SK-N-SH treated with all-trans-retinoic acid at 6 μM for 48 hours (cell line): ENCODE measurements around the gene EFCAB12.

ENCODE experiments used
- ATAC-seq: fragments of 200-7000 bp; cut with Tn5 transposase; 3 replicates; pipeline ENCODE4 v1.9.1; 2020; ENCODE audit warnings: mild to moderate bottlenecking, moderate library complexity
- BACH2 ChIP-seq: fragments of 250-450 bp; sonication (Bioruptor Pico); IDR thresholded peaks from 2 replicates; pipeline ENCODE4 v1.9.0; 2021; ENCODE audit warnings: mild to moderate bottlenecking, borderline replicate concordance
- CSDC2 ChIP-seq: fragments of 250-450 bp; sonication (Bioruptor Pico); IDR thresholded peaks from 2 replicates; pipeline ENCODE4 v1.5.0; 2020; ENCODE audit warnings: mild to moderate bottlenecking, moderate library complexity
- ESRRG ChIP-seq: fragments of 250-450 bp; sonication (Bioruptor Pico); IDR thresholded peaks from 2 replicates; pipeline ENCODE4 v1.6.1; 2021; ENCODE audit warnings: mild to moderate bottlenecking
- GLIS3 ChIP-seq: fragments of 250-450 bp; sonication (Bioruptor Pico); IDR thresholded peaks from 2 replicates; pipeline ENCODE4 v1.5.0; 2020; ENCODE audit warnings: mild to moderate bottlenecking, moderate library complexity
- OSR1 ChIP-seq: fragments of 250-450 bp; sonication (Bioruptor Pico); IDR thresholded peaks from 2 replicates; pipeline ENCODE4 v1.8.0; 2022; ENCODE audit warnings: moderate library complexity, mild to moderate bottlenecking, inconsistent platforms
- PPARA ChIP-seq: fragments of 250-450 bp; sonication (Bioruptor Pico); IDR thresholded peaks from 2 replicates; pipeline ENCODE4 v1.5.0; 2020; ENCODE audit warnings: mild to moderate bottlenecking, borderline replicate concordance
- RARB ChIP-seq: fragments of 250-450 bp; sonication (Bioruptor Pico); IDR thresholded peaks from 2 replicates; pipeline ENCODE4 v1.8.0; 2021; ENCODE audit warnings: mild to moderate bottlenecking, moderate library complexity
- SNAI2 ChIP-seq: fragments of 250-450 bp; sonication (Bioruptor Pico); IDR thresholded peaks from 2 replicates; pipeline ENCODE4 v1.5.0; 2020; ENCODE audit warnings: mild to moderate bottlenecking, moderate library complexity
- TCF4 ChIP-seq: fragments of 250-450 bp; sonication (Bioruptor Pico); IDR thresholded peaks from 2 replicates; pipeline ENCODE4 v1.8.0; 2021; ENCODE audit warnings: mild to moderate bottlenecking, moderate library complexity, borderline replicate concordance
- TOX ChIP-seq: fragments of 250-450 bp; sonication (Bioruptor Pico); IDR thresholded peaks from 2 replicates; pipeline ENCODE4 v1.8.0; 2021; ENCODE audit warnings: mild to moderate bottlenecking, moderate library complexity, borderline replicate concordance
- ZFP3 ChIP-seq: fragments of 250-450 bp; sonication (Bioruptor Pico); IDR thresholded peaks from 2 replicates; pipeline ENCODE4 v1.5.0; 2020; ENCODE audit warnings: mild to moderate bottlenecking, moderate library complexity
- ZFP30 ChIP-seq: fragments of 450-650 bp; formaldehyde crosslinking; IDR thresholded peaks from 2 replicates; pipeline ENCODE4 v1.5.0; 2022; ENCODE audit warnings: mild to moderate bottlenecking, moderate library complexity
- ZNF565 ChIP-seq: fragments of 450-650 bp; formaldehyde crosslinking; conservative IDR thresholded peaks from 2 replicates; pipeline ENCODE4 v1.5.0; 2020; ENCODE audit warnings: low read depth, mild to moderate bottlenecking, moderate library complexity
- ZNF70 ChIP-seq: fragments of 450-650 bp; formaldehyde crosslinking; IDR thresholded peaks from 2 replicates; pipeline ENCODE4 v1.5.0; 2020; ENCODE audit warnings: mild to moderate bottlenecking, moderate library complexity
- TF ChIP-seq, protein P1 (sequence below): fragments of 250-450 bp; sonication (Bioruptor Pico); IDR thresholded peaks from 2 replicates; pipeline ENCODE4 v1.8.0; 2021; ENCODE audit warnings: low read depth, mild to moderate bottlenecking, moderate library complexity, borderline replicate concordance
- TF ChIP-seq, protein P2 (sequence below): fragments of 250-450 bp; sonication (Bioruptor Pico); IDR thresholded peaks from 2 replicates; pipeline ENCODE4 v1.8.0; 2020; ENCODE audit warnings: mild to moderate bottlenecking, moderate library complexity, borderline replicate concordance
- TF ChIP-seq, protein P3 (sequence below): fragments of 250-450 bp; sonication (Bioruptor Pico); IDR thresholded peaks from 2 replicates; pipeline ENCODE4 v1.5.1; 2021; ENCODE audit warnings: mild to moderate bottlenecking, moderate library complexity
- TF ChIP-seq, protein P4 (sequence below): fragments of 250-450 bp; sonication (Bioruptor Pico); IDR thresholded peaks from 2 replicates; pipeline ENCODE4 v1.5.0; 2020; ENCODE audit warnings: mild to moderate bottlenecking, moderate library complexity
- TF ChIP-seq, protein P5 (sequence below): fragments of 250-450 bp; sonication (Bioruptor Pico); IDR thresholded peaks from 2 replicates; pipeline ENCODE4 v1.5.1; 2020; ENCODE audit warnings: low read depth, mild to moderate bottlenecking, moderate library complexity

Gene EFCAB12

DNA sequence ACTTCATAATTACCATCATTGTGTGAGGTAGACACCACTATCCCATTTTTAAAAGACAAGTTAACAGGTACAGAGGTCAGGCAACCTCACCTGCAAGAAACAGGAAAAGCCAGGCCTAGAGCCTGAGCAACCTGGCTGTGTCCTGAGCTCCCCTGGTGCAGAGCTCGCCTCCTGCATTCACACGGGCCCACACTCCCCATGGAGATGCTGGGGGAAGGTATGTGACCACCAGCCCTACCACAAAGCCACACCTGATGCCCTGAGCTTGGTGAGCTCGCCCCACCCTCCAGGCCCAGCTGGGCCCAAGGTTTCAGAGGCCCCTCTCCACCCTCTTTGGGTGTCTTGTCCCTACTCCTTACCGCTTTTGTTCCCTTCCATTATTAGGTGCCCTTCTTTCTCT is 1.2 kb upstream of the EFCAB12 start:
- no peak for ATAC-seq
- TF ChIP-seq ZNF565 (no peak), RARB (CRISPR knock-in tag) (no peak), ZNF70 (CRISPR knock-in tag) (no peak), BACH2 (no peak), TOX (no peak), SNAI2 (CRISPR knock-in tag) (no peak)
- TF ChIP-seq, protein P1, sequence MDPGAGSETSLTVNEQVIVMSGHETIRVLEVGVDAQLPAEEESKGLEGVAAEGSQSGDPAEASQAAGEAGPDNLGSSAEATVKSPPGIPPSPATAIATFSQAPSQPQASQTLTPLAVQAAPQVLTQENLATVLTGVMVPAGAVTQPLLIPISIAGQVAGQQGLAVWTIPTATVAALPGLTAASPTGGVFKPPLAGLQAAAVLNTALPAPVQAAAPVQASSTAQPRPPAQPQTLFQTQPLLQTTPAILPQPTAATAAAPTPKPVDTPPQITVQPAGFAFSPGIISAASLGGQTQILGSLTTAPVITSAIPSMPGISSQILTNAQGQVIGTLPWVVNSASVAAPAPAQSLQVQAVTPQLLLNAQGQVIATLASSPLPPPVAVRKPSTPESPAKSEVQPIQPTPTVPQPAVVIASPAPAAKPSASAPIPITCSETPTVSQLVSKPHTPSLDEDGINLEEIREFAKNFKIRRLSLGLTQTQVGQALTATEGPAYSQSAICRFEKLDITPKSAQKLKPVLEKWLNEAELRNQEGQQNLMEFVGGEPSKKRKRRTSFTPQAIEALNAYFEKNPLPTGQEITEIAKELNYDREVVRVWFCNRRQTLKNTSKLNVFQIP (CRISPR knock-in tag), result no peak
- TF ChIP-seq, protein P2, sequence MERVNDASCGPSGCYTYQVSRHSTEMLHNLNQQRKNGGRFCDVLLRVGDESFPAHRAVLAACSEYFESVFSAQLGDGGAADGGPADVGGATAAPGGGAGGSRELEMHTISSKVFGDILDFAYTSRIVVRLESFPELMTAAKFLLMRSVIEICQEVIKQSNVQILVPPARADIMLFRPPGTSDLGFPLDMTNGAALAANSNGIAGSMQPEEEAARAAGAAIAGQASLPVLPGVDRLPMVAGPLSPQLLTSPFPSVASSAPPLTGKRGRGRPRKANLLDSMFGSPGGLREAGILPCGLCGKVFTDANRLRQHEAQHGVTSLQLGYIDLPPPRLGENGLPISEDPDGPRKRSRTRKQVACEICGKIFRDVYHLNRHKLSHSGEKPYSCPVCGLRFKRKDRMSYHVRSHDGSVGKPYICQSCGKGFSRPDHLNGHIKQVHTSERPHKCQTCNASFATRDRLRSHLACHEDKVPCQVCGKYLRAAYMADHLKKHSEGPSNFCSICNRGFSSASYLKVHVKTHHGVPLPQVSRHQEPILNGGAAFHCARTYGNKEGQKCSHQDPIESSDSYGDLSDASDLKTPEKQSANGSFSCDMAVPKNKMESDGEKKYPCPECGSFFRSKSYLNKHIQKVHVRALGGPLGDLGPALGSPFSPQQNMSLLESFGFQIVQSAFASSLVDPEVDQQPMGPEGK (CRISPR knock-in tag), result no peak
- TF ChIP-seq, protein P3, sequence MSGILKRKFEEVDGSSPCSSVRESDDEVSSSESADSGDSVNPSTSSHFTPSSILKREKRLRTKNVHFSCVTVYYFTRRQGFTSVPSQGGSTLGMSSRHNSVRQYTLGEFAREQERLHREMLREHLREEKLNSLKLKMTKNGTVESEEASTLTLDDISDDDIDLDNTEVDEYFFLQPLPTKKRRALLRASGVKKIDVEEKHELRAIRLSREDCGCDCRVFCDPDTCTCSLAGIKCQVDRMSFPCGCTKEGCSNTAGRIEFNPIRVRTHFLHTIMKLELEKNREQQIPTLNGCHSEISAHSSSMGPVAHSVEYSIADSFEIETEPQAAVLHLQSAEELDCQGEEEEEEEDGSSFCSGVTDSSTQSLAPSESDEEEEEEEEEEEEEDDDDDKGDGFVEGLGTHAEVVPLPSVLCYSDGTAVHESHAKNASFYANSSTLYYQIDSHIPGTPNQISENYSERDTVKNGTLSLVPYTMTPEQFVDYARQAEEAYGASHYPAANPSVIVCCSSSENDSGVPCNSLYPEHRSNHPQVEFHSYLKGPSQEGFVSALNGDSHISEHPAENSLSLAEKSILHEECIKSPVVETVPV (CRISPR knock-in tag), result no peak

DNA sequence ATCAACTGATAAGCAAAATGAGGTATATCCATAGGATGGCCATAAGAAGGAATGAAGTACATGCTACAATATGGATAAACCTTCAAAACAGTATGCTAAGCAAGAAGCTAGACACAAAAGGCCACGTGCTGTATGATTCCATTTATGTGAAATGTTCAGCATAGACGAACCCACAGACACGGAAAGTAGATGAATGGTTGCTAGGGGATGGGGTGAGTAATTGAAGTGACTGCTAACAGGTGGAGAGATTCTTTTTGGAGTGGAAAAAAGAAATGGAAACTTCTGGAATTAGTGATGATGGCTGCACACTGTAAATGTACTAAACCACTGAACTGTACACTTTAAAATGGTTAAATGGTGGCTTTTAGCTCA is 630 bp upstream of the EFCAB12 start:
- ATAC-seq, result no peak
- TF ChIP-seq, protein P1 (CRISPR knock-in tag), result no peak
- TF ChIP-seq GLIS3, result no peak
- TF ChIP-seq, protein P4, sequence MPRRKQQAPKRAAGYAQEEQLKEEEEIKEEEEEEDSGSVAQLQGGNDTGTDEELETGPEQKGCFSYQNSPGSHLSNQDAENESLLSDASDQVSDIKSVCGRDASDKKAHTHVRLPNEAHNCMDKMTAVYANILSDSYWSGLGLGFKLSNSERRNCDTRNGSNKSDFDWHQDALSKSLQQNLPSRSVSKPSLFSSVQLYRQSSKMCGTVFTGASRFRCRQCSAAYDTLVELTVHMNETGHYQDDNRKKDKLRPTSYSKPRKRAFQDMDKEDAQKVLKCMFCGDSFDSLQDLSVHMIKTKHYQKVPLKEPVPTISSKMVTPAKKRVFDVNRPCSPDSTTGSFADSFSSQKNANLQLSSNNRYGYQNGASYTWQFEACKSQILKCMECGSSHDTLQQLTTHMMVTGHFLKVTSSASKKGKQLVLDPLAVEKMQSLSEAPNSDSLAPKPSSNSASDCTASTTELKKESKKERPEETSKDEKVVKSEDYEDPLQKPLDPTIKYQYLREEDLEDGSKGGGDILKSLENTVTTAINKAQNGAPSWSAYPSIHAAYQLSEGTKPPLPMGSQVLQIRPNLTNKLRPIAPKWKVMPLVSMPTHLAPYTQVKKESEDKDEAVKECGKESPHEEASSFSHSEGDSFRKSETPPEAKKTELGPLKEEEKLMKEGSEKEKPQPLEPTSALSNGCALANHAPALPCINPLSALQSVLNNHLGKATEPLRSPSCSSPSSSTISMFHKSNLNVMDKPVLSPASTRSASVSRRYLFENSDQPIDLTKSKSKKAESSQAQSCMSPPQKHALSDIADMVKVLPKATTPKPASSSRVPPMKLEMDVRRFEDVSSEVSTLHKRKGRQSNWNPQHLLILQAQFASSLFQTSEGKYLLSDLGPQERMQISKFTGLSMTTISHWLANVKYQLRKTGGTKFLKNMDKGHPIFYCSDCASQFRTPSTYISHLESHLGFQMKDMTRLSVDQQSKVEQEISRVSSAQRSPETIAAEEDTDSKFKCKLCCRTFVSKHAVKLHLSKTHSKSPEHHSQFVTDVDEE (CRISPR knock-in tag), result no peak
- TF ChIP-seq ZFP30 (CRISPR knock-in tag), result no peak
- no peak for TF ChIP-seq BACH2
- TF ChIP-seq, protein P5, sequence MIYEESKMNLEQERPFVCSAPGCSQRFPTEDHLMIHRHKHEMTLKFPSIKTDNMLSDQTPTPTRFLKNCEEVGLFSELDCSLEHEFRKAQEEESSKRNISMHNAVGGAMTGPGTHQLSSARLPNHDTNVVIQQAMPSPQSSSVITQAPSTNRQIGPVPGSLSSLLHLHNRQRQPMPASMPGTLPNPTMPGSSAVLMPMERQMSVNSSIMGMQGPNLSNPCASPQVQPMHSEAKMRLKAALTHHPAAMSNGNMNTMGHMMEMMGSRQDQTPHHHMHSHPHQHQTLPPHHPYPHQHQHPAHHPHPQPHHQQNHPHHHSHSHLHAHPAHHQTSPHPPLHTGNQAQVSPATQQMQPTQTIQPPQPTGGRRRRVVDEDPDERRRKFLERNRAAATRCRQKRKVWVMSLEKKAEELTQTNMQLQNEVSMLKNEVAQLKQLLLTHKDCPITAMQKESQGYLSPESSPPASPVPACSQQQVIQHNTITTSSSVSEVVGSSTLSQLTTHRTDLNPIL (CRISPR knock-in tag), result no peak

DNA sequence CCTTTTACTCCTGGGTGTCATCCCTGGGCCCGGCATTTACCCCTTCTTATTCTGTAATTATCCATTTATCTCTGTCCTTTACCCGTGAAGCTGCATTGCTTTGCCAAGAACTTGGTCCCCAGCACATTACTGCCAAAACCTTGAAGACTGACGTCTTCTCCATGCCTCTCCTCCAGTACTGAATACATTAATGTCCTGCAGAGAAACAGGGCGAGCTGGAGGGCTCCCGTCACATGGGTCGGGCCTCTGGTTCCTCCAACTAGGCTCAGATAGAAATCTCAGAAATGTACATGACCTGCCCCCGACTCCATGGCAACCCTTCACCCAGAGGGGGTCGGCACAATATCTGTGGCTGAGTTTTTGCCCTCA is 445 bp downstream of the EFCAB12 start:
- ATAC-seq, result peak; percentile 52
- TF ChIP-seq SNAI2 (CRISPR knock-in tag) (no peak), PPARA (no peak), TOX (no peak), OSR1 (CRISPR knock-in tag) (no peak), TCF4 (CRISPR knock-in tag) (no peak), CSDC2 (CRISPR knock-in tag) (no peak)

DNA sequence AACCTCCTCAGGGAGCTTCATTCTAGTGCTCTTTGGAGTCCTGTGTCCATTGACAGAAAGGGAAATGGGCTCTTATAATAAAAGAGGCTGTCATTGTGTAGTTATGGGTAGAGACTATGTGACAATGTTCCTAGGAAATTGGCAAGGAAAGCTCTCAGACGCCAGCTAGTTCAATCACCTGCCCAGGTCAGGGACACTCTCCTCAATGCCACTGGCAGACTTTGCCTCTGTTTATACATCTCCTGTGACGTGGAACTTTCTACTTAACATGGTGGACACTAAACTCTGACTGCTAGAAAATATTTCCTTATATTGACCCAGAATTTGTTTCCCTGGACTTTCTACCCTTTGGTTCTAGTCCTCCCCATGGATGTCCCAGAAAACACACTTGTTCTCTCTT is 2.8 kb downstream of the EFCAB12 start:
- no peak for ATAC-seq
- no peak for TF ChIP-seq ZFP3 (CRISPR knock-in tag)
- TF ChIP-seq, protein P3 (CRISPR knock-in tag), result no peak
- TF ChIP-seq TCF4 (CRISPR knock-in tag), result no peak
- TF ChIP-seq CSDC2 (CRISPR knock-in tag), result no peak
- TF ChIP-seq GLIS3, result no peak
- no peak for TF ChIP-seq ZNF70 (CRISPR knock-in tag)
- TF ChIP-seq ZNF565, result no peak
- no peak for TF ChIP-seq OSR1 (CRISPR knock-in tag)
- no peak for TF ChIP-seq RARB (CRISPR knock-in tag)
- TF ChIP-seq, protein P1 (CRISPR knock-in tag), result no peak
- no peak for TF ChIP-seq ESRRG (CRISPR knock-in tag)
- TF ChIP-seq, protein P2 (CRISPR knock-in tag), result no peak
